ENCODE data around the gene CTNNA2. TPM values are rescaled to one million over a fixed set of nuclear protein-coding genes. Genes with fewer than 3 reads are reported as not detected.

CTNNA2 gene
- total RNA-seq, 1 donor from 2014 or later: 3.5 TPM

- H3K36me3 ChIP-seq (ENCODE audit: control insufficient read depth, insufficient read depth, low read length): no peaks in the 10 kb centered on the region
- TF ChIP-seq, protein P1, sequence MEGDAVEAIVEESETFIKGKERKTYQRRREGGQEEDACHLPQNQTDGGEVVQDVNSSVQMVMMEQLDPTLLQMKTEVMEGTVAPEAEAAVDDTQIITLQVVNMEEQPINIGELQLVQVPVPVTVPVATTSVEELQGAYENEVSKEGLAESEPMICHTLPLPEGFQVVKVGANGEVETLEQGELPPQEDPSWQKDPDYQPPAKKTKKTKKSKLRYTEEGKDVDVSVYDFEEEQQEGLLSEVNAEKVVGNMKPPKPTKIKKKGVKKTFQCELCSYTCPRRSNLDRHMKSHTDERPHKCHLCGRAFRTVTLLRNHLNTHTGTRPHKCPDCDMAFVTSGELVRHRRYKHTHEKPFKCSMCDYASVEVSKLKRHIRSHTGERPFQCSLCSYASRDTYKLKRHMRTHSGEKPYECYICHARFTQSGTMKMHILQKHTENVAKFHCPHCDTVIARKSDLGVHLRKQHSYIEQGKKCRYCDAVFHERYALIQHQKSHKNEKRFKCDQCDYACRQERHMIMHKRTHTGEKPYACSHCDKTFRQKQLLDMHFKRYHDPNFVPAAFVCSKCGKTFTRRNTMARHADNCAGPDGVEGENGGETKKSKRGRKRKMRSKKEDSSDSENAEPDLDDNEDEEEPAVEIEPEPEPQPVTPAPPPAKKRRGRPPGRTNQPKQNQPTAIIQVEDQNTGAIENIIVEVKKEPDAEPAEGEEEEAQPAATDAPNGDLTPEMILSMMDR (IDR thresholded peaks at IDR 0.05; ENCODE audit: insufficient read depth, low read length, poor library complexity, severe bottlenecking): no peak
- DNase-seq (ENCODE audit: low read depth): no peak
- H3K27me3 ChIP-seq (ENCODE audit: control insufficient read depth, insufficient read depth, low read length): no peaks in the 10 kb centered on the region
- H3K4me3 ChIP-seq (ENCODE audit: low read depth, low read length): no peak overlapping the region
Measured at GRCh38 chr2:80037310-80037709, 524.5 kb downstream of the CTNNA2 start.

DNA sequence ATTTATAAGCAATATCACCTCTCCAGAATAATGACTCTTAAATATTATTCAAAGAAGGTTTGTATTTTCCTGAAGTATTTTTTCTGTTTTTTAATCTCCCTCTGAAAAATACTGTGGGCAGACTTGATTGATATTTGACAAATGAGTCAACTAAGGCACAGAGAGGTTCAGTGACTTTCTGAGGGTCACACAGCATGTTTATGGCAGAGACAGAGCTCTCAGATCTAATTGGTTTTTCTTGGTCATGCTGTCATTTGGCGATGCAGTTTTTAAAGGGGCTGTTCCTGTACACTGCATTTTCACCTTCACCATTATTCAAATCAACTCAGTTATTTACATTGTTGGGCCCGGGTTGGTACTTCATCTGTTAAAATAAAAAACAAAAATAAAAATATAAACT is 527.4 kb downstream of the CTNNA2 start:
- TF ChIP-seq, protein P1 (IDR thresholded peaks at IDR 0.05; ENCODE audit: insufficient read depth, low read length, poor library complexity, severe bottlenecking): no peak
- Histone ChIP-seq H3K36me3 (ENCODE audit: control insufficient read depth, insufficient read depth, low read length) (no peaks in the 10 kb centered on the region), H3K4me3 (ENCODE audit: low read depth, low read length) (no peak overlapping the region)

DNA sequence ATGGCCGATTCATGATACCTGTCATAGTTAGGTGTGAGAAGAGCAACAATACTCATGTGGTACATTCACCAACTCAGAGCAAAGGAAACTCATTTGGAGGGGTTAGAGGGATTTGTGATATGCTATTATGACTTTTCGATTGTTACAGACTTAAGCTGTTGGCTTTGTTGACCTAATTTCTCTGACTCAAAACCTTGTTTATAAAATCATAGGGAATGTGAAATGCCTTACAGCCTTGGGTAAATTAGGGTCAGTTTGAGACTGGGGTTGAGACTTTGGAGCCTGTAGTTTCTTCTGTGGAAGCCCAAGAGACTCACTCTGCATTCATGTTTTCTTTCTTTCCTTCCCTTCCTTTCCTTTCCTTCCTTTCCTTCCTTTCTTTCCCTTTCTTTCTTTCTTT is 529.8 kb downstream of the CTNNA2 start:
- Histone ChIP-seq H3K27me3 (ENCODE audit: control insufficient read depth, insufficient read depth, low read length) (no peaks in the 10 kb centered on the region), H3K4me3 (ENCODE audit: low read depth, low read length) (no peak overlapping the region), H3K36me3 (ENCODE audit: control insufficient read depth, insufficient read depth, low read length) (no peaks in the 10 kb centered on the region)
- no peak for DNase-seq (ENCODE audit: low read depth)
- TF ChIP-seq, protein P1 (IDR thresholded peaks at IDR 0.05; ENCODE audit: insufficient read depth, low read length, poor library complexity, severe bottlenecking): no peak

More for the DNA sequence above, 527.4 kb downstream of the CTNNA2 start:
- H3K27me3 ChIP-seq (ENCODE audit: control insufficient read depth, insufficient read depth, low read length): no peaks in the 10 kb centered on the region
- DNase-seq (ENCODE audit: low read depth): no peak

- DNase-seq (ENCODE audit: low read depth): no peak
- Histone ChIP-seq H3K4me3 (ENCODE audit: low read depth, low read length) (no peak overlapping the region), H3K36me3 (ENCODE audit: control insufficient read depth, insufficient read depth, low read length) (no peaks in the 10 kb centered on the region), H3K27me3 (ENCODE audit: control insufficient read depth, insufficient read depth, low read length) (no peaks in the 10 kb centered on the region)
- TF ChIP-seq, protein P1 (IDR thresholded peaks at IDR 0.05; ENCODE audit: insufficient read depth, low read length, poor library complexity, severe bottlenecking): no peak
Measured at GRCh38 chr2:80048296-80048695, 535.4 kb downstream of the CTNNA2 start.

- Histone ChIP-seq H3K27me3 (ENCODE audit: control insufficient read depth, insufficient read depth, low read length) (no peaks in the 10 kb centered on the region), H3K4me3 (ENCODE audit: low read depth, low read length) (no peak overlapping the region), H3K36me3 (ENCODE audit: control insufficient read depth, insufficient read depth, low read length) (no peaks in the 10 kb centered on the region)
- TF ChIP-seq, protein P1 (IDR thresholded peaks at IDR 0.05; ENCODE audit: insufficient read depth, low read length, poor library complexity, severe bottlenecking): no peak
- DNase-seq (ENCODE audit: low read depth): no peak
Measured at GRCh38 chr2:80050246-80050645, 537.4 kb downstream of the CTNNA2 start.

- Histone ChIP-seq H3K27me3 (ENCODE audit: control insufficient read depth, insufficient read depth, low read length) (no peaks in the 10 kb centered on the region), H3K36me3 (ENCODE audit: control insufficient read depth, insufficient read depth, low read length) (no peaks in the 10 kb centered on the region), H3K4me3 (ENCODE audit: low read depth, low read length) (no peak overlapping the region)
- DNase-seq (ENCODE audit: low read depth): no peak
- TF ChIP-seq, protein P1 (IDR thresholded peaks at IDR 0.05; ENCODE audit: insufficient read depth, low read length, poor library complexity, severe bottlenecking): no peak
Measured at GRCh38 chr2:80053522-80054345, 540.9 kb downstream of the CTNNA2 start.
